Measurements from ENCODE around the gene NEU3. TPM values are rescaled to one million over a fixed set of nuclear protein-coding genes. Genes with fewer than 3 reads are reported as not detected.

The NEU3 gene
- total RNA-seq, 4 donors from 2014 or later, result 11.0 to 20.6 (median 18.3) TPM

- intact Hi-C loops (cut with DNase I; ENCODE audit: low total_unique reads), result no loop called here
- H3K4me1 ChIP-seq, result no peaks in the 10 kb centered on the region
- DNase-seq, result no peak
- no peaks in the 10 kb centered on the region for H3K9me3 ChIP-seq
- no peak overlapping the region for H3K27ac ChIP-seq
- no peaks in the 10 kb centered on the region for H3K36me3 ChIP-seq
- in situ Hi-C loops (cut with MboI; ENCODE audit: low sequenced_read_pairs in 4 of 4), result no loop called here
- no peak overlapping the region for H3K4me3 ChIP-seq
- H3K27me3 ChIP-seq, result no peaks in the 10 kb centered on the region
- ATAC-seq, result no peak
- TF ChIP-seq POLR2A (IDR thresholded peaks at IDR 0.05), result no peak
- TF ChIP-seq CTCF (IDR thresholded peaks at IDR 0.05 in 4 of 5, conservative IDR thresholded peaks at IDR 0.05 in 1 of 5), result no peak
Measured at GRCh38 chr11:75050516-75050915, 61.8 kb downstream of the NEU3 start.

- no peak overlapping the region for H3K4me3 ChIP-seq
- no peak overlapping the region for H3K27ac ChIP-seq
- DNase-seq (no peak), ATAC-seq (no peak)
- no peaks in the 10 kb centered on the region for H3K9me3 ChIP-seq
- no peaks in the 10 kb centered on the region for H3K27me3 ChIP-seq
- no peak for TF ChIP-seq POLR2A (IDR thresholded peaks at IDR 0.05)
- no peak for TF ChIP-seq CTCF (IDR thresholded peaks at IDR 0.05 in 4 of 5, conservative IDR thresholded peaks at IDR 0.05 in 1 of 5)
- H3K36me3 ChIP-seq, result no peaks in the 10 kb centered on the region
- no peaks in the 10 kb centered on the region for H3K4me1 ChIP-seq
- in situ Hi-C loops (cut with MboI; ENCODE audit: low sequenced_read_pairs in 4 of 4), result no loop called here
- intact Hi-C loops (cut with DNase I; ENCODE audit: low total_unique reads), result no loop called here
Measured at GRCh38 chr11:75051043-75051442, 62.3 kb downstream of the NEU3 start.

GRCh38 chr11:75052457-75052856 is 63.7 kb downstream of the NEU3 start:
- Histone ChIP-seq H3K4me1 (no peaks in the 10 kb centered on the region), H3K27me3 (no peaks in the 10 kb centered on the region), H3K9me3 (no peaks in the 10 kb centered on the region), H3K27ac (no peak overlapping the region), H3K4me3 (no peak overlapping the region), H3K36me3 (no peaks in the 10 kb centered on the region)
- in situ Hi-C loops (cut with MboI; ENCODE audit: low sequenced_read_pairs in 4 of 4) (no loop called here), intact Hi-C loops (cut with DNase I; ENCODE audit: low total_unique reads) (no loop called here)
- ATAC-seq, result no peak
- TF ChIP-seq POLR2A (IDR thresholded peaks at IDR 0.05) (no peak), CTCF (IDR thresholded peaks at IDR 0.05 in 4 of 5, conservative IDR thresholded peaks at IDR 0.05 in 1 of 5) (no peak)
- DNase-seq, result no peak

- intact Hi-C loops (cut with DNase I; ENCODE audit: low total_unique reads) (no loop called here), in situ Hi-C loops (cut with MboI; ENCODE audit: low sequenced_read_pairs in 4 of 4) (no loop called here)
- no peak for DNase-seq
- Histone ChIP-seq H3K27ac (no peak overlapping the region), H3K27me3 (no peaks in the 10 kb centered on the region), H3K9me3 (no peaks in the 10 kb centered on the region), H3K4me3 (no peak overlapping the region), H3K36me3 (no peaks in the 10 kb centered on the region), H3K4me1 (no peaks in the 10 kb centered on the region)
- no peak for TF ChIP-seq POLR2A (IDR thresholded peaks at IDR 0.05)
- no peak for TF ChIP-seq CTCF (IDR thresholded peaks at IDR 0.05 in 4 of 5, conservative IDR thresholded peaks at IDR 0.05 in 1 of 5)
- no peak for ATAC-seq
Measured at GRCh38 chr11:75055511-75055910, 66.8 kb downstream of the NEU3 start.

GRCh38 chr11:75056814-75057213 is 68.1 kb downstream of the NEU3 start:
- Histone ChIP-seq H3K27ac (no peak overlapping the region), H3K9me3 (no peaks in the 10 kb centered on the region), H3K27me3 (no peaks in the 10 kb centered on the region), H3K4me3 (no peak overlapping the region), H3K36me3 (no peaks in the 10 kb centered on the region), H3K4me1 (no peaks in the 10 kb centered on the region)
- intact Hi-C loops (cut with DNase I; ENCODE audit: low total_unique reads) (no loop called here), in situ Hi-C loops (cut with MboI; ENCODE audit: low sequenced_read_pairs in 4 of 4) (no loop called here)
- DNase-seq, result no peak
- TF ChIP-seq POLR2A (IDR thresholded peaks at IDR 0.05) (no peak), CTCF (IDR thresholded peaks at IDR 0.05 in 4 of 5, conservative IDR thresholded peaks at IDR 0.05 in 1 of 5) (no peak)
- no peak for ATAC-seq
